ENCODE data around the gene WDFY2.

GRCh38 chr13:51717786-51718398 lies 133.6 kb downstream of the WDFY2 start:
- no peak for TF ChIP-seq SMC3 (conservative IDR thresholded peaks at IDR 0.05; ENCODE audit: poor library complexity)
- TF ChIP-seq, protein P1, sequence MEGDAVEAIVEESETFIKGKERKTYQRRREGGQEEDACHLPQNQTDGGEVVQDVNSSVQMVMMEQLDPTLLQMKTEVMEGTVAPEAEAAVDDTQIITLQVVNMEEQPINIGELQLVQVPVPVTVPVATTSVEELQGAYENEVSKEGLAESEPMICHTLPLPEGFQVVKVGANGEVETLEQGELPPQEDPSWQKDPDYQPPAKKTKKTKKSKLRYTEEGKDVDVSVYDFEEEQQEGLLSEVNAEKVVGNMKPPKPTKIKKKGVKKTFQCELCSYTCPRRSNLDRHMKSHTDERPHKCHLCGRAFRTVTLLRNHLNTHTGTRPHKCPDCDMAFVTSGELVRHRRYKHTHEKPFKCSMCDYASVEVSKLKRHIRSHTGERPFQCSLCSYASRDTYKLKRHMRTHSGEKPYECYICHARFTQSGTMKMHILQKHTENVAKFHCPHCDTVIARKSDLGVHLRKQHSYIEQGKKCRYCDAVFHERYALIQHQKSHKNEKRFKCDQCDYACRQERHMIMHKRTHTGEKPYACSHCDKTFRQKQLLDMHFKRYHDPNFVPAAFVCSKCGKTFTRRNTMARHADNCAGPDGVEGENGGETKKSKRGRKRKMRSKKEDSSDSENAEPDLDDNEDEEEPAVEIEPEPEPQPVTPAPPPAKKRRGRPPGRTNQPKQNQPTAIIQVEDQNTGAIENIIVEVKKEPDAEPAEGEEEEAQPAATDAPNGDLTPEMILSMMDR (IDR thresholded peaks at IDR 0.05; ENCODE audit: poor library complexity, severe bottlenecking), result no peak
